Medulla oblongata (tissue), 1 donor: ENCODE measurements around the gene HSPA1B.

Source experiments
- DNase-seq: peaks from one replicate; pipeline ENCODE4 v3.0.0-alpha.2; 2015; ENCODE audit errors: extremely low spot score

The HSPA1B gene

GRCh38 chr6:31878726-31879125 is 51.2 kb downstream of the HSPA1B start, which contains the start of gene SLC44A4:
Gene SLC44A4 (minus strand): TSS chr6:31878997. CDS start chr6:31878980, 17 bp downstream.
- DNase-seq = no peak

- DNase-seq = no peak
Measured at GRCh38 chr6:31879143-31879542, 51.6 kb downstream of the HSPA1B start.
